A549 (cell line): ENCODE results near the gene ZSWIM5. TPM values are rescaled to one million over a fixed set of nuclear protein-coding genes. Genes with fewer than 3 reads are reported as not detected.

ENCODE experiments used
- ATAC-seq, 2 experiments: fragments of 200-7000 bp in 1 of 2; fragments of >200 bp in 1 of 2; cut with Nextera tagmentation in 1 of 2; cut with Tn5 transposase in 1 of 2; 3 replicates each; pipeline versions ENCODE4 v1.8.0 to v1.9.1; 2018 to 2020; ENCODE audit warnings: mild to moderate bottlenecking in 1 of 2, moderate library complexity in 1 of 2
- CTCF ChIA-PET: fragments of 300-600 bp; sonication (Branson Sonifier 250); formaldehyde crosslinking; extraction: SDS; loops from one replicate; lab custom pipeline; 2021; ENCODE audit warnings: antibody characterized with exemption, inconsistent platforms; lab: Yijun Ruan, JAX
- POLR2A ChIA-PET: fragments of 350-600 bp; formaldehyde crosslinking; extraction: SDS; loops from one replicate; lab custom pipeline; 2021; ENCODE audit warnings: antibody characterized with exemption, inconsistent platforms; lab: Yijun Ruan, JAX
- DNase-seq, 2 experiments: peaks; one replicate each; pipeline versions ENCODE4 v3.0.0 to v3.0.0-alpha.2; 2011 to 2016; ENCODE audit warnings: low read depth in 1 of 2, low spot score in 1 of 2
- FAIRE-seq: peaks from 2 replicates; lab custom pipeline; 2011; peaks lifted over from hg19 to GRCh38; lab: Jason Lieb, UNC
- H3K27ac ChIP-seq, 2 experiments: fragments of >200 bp; sonication (Bioruptor Twin); formaldehyde crosslinking; 3 replicates each; pipeline ENCODE4 v1.5.1; 2016 to 2017
- H3K4me1 ChIP-seq: fragments of >200 bp; sonication (Bioruptor Twin); formaldehyde crosslinking; 3 replicates; pipeline ENCODE4 v1.6.1; 2016
- H3K4me2 ChIP-seq: fragments of >200 bp; sonication (Bioruptor Twin); formaldehyde crosslinking; 3 replicates; pipeline ENCODE4 v1.6.1; 2016
- H3K4me3 ChIP-seq: fragments of >200 bp; sonication (Bioruptor Twin); formaldehyde crosslinking; 3 replicates; pipeline ENCODE4 v1.5.1; 2016
- H3K9me3 ChIP-seq: fragments of >200 bp; sonication (Bioruptor Twin); formaldehyde crosslinking; 3 replicates; pipeline ENCODE4 v1.6.1; 2016
- CHD4 ChIP-seq: fragments of 200-600 bp; sonication (generic); IDR thresholded peaks from 2 replicates; pipeline ENCODE4 v1.6.1; 2016; ENCODE audit warnings: antibody characterized with exemption, mild to moderate bottlenecking, borderline replicate concordance
- E2F6 ChIP-seq: IDR thresholded peaks from 2 replicates; pipeline ENCODE4 v1.6.1; 2012; ENCODE audit warnings: low read depth, borderline replicate concordance
- EP300 ChIP-seq, 2 experiments: fragments of >200 bp; sonication (Bioruptor Twin); formaldehyde crosslinking; IDR thresholded peaks; 2 replicates in 1 of 2; 3 replicates in 1 of 2; pipeline ENCODE4 v1.6.1; 2016 to 2017
- ESRRA ChIP-seq: fragments of 150-350 bp; IDR thresholded peaks from 2 replicates; pipeline ENCODE4 v1.6.1; 2014; ENCODE audit warnings: mild to moderate bottlenecking, low read length, borderline replicate concordance
- HEYL ChIP-seq: fragments of 250-450 bp; sonication (Bioruptor Pico); IDR thresholded peaks from 2 replicates; pipeline ENCODE4 v1.8.0; 2021; ENCODE audit warnings: mild to moderate bottlenecking, moderate library complexity
- HMGXB4 ChIP-seq: fragments of 250-450 bp; sonication (Bioruptor Pico); IDR thresholded peaks from 2 replicates; pipeline ENCODE4 v1.5.0; 2021; ENCODE audit warnings: mild to moderate bottlenecking, moderate library complexity, borderline replicate concordance
- HOXB13 ChIP-seq: fragments of 250-450 bp; sonication (Bioruptor Pico); IDR thresholded peaks from 2 replicates; pipeline ENCODE4 v1.5.0; 2020; ENCODE audit warnings: low read depth, mild to moderate bottlenecking, moderate library complexity
- JUN ChIP-seq, 2 experiments: fragments of >200 bp; sonication (Bioruptor Twin); formaldehyde crosslinking; IDR thresholded peaks; 2 replicates in 1 of 2; 3 replicates in 1 of 2; pipeline ENCODE4 v1.6.1; 2016 to 2017
- KDM1A ChIP-seq: fragments of 200-600 bp; sonication (generic); IDR thresholded peaks from 2 replicates; pipeline ENCODE4 v1.6.1; 2016; ENCODE audit warnings: low read depth, mild to moderate bottlenecking
- KDM5A ChIP-seq: fragments of 200-600 bp; sonication (generic); IDR thresholded peaks from 2 replicates; pipeline ENCODE4 v1.6.1; 2016; ENCODE audit warnings: antibody characterized with exemption, mild to moderate bottlenecking
- NPAS2 ChIP-seq: fragments of 250-450 bp; sonication (Bioruptor Pico); IDR thresholded peaks from 2 replicates; pipeline ENCODE4 v1.8.0; 2022; ENCODE audit warnings: mild to moderate bottlenecking, moderate library complexity, borderline replicate concordance
- PBX3 ChIP-seq: IDR thresholded peaks from 2 replicates; pipeline ENCODE4 v1.6.1; 2012
- RCOR1 ChIP-seq: fragments of 150-350 bp; IDR thresholded peaks from 2 replicates; pipeline ENCODE4 v1.6.1; 2014; ENCODE audit warnings: antibody characterized with exemption, low read length, low read depth
- RFX5 ChIP-seq: fragments of 450-650 bp; IDR thresholded peaks from 2 replicates; pipeline ENCODE4 v1.7.1; 2014; ENCODE audit warnings: antibody characterized with exemption, mild to moderate bottlenecking, moderate library complexity
- TFCP2L1 ChIP-seq: fragments of 250-450 bp; sonication (Bioruptor Pico); IDR thresholded peaks from 2 replicates; pipeline ENCODE4 v1.5.0; 2021; ENCODE audit warnings: mild to moderate bottlenecking
- TP53 ChIP-seq: fragments of 250-450 bp; sonication (Bioruptor Pico); IDR thresholded peaks from 2 replicates; pipeline ENCODE4 v1.5.0; 2021; ENCODE audit warnings: mild to moderate bottlenecking, moderate library complexity
- ZNF302 ChIP-seq: fragments of 250-450 bp; sonication (Bioruptor Pico); IDR thresholded peaks from 2 replicates; pipeline ENCODE4 v1.9.0; 2021; ENCODE audit warnings: inconsistent platforms, mild to moderate bottlenecking, moderate library complexity
- ZSCAN20 ChIP-seq: fragments of 250-450 bp; sonication (Bioruptor Pico); IDR thresholded peaks from 2 replicates; pipeline ENCODE4 v1.8.0; 2022; ENCODE audit warnings: mild to moderate bottlenecking, moderate library complexity
- WGBS: methylation state at CpG from one replicate; pipeline ENCODE4 v1.1.6; 2017; ENCODE audit errors: missing lambda C conversion rate; 5-methylcytosine and 5-hydroxymethylcytosine counted together
- polyA plus RNA-seq, 4 experiments: library from polyadenylated mRNA; depleted of rRNA in 3 of 4; stranded (reverse); fragments of >200 nt; fragmentation: RNase III in 1 of 4; extraction: RNeasy Plus Mini Kit Qiagen cat#74134 plus additional on column Dnase treatment in 1 of 4; gene quantifications; 2 replicates in 3 of 4; 3 replicates in 1 of 4; pipeline ENCODE4 v1.2.3, GENCODE V29; 2011 to 2017
- TF ChIP-seq, protein P1 (sequence below): fragments of 150-350 bp; IDR thresholded peaks from 2 replicates; pipeline ENCODE4 v1.6.1; 2014; ENCODE audit warnings: low read depth, mild to moderate bottlenecking, low read length
- TF ChIP-seq, protein P2 (sequence below): fragments of 200-600 bp; sonication (generic); IDR thresholded peaks from 2 replicates; pipeline ENCODE4 v1.6.1; 2016; ENCODE audit warnings: antibody characterized with exemption, mild to moderate bottlenecking, moderate library complexity
- TF ChIP-seq, protein P3 (sequence below): fragments of >200 bp; sonication (Bioruptor Twin); formaldehyde crosslinking; IDR thresholded peaks from 3 replicates; pipeline ENCODE4 v1.5.1; 2016
- TF ChIP-seq, protein P4 (sequence below): IDR thresholded peaks from 2 replicates; pipeline ENCODE4 v1.6.1; 2012
- TF ChIP-seq, protein P5 (sequence below): fragments of 250-450 bp; sonication (Bioruptor Pico); IDR thresholded peaks from 2 replicates; pipeline ENCODE4 v1.5.0; 2020; ENCODE audit warnings: low read depth, mild to moderate bottlenecking, moderate library complexity

The ZSWIM5 gene
- polyA plus RNA-seq, 2 of the 4 experiments (the other 2 are of a cell fraction): 0.52 to 1.3 TPM

- TF ChIP-seq, protein P1, sequence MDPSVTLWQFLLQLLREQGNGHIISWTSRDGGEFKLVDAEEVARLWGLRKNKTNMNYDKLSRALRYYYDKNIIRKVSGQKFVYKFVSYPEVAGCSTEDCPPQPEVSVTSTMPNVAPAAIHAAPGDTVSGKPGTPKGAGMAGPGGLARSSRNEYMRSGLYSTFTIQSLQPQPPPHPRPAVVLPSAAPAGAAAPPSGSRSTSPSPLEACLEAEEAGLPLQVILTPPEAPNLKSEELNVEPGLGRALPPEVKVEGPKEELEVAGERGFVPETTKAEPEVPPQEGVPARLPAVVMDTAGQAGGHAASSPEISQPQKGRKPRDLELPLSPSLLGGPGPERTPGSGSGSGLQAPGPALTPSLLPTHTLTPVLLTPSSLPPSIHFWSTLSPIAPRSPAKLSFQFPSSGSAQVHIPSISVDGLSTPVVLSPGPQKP: no peak
- TF ChIP-seq JUN (IDR thresholded peaks at IDR 0.05): no peak
- no peak for TF ChIP-seq NPAS2 (CRISPR knock-in tag)
- no peak for TF ChIP-seq HOXB13 (CRISPR knock-in tag)
- no peak for TF ChIP-seq ESRRA
- TF ChIP-seq RCOR1: no peak
- TF ChIP-seq, protein P2, sequence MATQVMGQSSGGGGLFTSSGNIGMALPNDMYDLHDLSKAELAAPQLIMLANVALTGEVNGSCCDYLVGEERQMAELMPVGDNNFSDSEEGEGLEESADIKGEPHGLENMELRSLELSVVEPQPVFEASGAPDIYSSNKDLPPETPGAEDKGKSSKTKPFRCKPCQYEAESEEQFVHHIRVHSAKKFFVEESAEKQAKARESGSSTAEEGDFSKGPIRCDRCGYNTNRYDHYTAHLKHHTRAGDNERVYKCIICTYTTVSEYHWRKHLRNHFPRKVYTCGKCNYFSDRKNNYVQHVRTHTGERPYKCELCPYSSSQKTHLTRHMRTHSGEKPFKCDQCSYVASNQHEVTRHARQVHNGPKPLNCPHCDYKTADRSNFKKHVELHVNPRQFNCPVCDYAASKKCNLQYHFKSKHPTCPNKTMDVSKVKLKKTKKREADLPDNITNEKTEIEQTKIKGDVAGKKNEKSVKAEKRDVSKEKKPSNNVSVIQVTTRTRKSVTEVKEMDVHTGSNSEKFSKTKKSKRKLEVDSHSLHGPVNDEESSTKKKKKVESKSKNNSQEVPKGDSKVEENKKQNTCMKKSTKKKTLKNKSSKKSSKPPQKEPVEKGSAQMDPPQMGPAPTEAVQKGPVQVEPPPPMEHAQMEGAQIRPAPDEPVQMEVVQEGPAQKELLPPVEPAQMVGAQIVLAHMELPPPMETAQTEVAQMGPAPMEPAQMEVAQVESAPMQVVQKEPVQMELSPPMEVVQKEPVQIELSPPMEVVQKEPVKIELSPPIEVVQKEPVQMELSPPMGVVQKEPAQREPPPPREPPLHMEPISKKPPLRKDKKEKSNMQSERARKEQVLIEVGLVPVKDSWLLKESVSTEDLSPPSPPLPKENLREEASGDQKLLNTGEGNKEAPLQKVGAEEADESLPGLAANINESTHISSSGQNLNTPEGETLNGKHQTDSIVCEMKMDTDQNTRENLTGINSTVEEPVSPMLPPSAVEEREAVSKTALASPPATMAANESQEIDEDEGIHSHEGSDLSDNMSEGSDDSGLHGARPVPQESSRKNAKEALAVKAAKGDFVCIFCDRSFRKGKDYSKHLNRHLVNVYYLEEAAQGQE: no peak
These were observed 7.5 kb upstream of the ZSWIM5 start (continued) for GRCh38 chr1:45213892-45214291.

- Histone ChIP-seq H3K9me3 (no peaks in the 10 kb centered on the region), H3K4me3 (no peak overlapping the region), H3K4me1 (peaks cover 7% of the 10 kb centered on the region; the same call in 1 of the 3 replicates), H3K4me2 (no peak overlapping the region), H3K27ac (no peak overlapping the region)
- DNase-seq (no peak), FAIRE-seq (no peak), ATAC-seq (no peak)
- ChIA-PET CTCF (interaction anchor here (1.4 kb wide), 1 partner anchor 92 kb away, joined by 3 read pairs; no protein-coding TSS in a partner anchor), POLR2A (no interaction called here)
- 8% methylated on average over 3 of the region's 3 CpGs for WGBS
- TF ChIP-seq KDM5A (no peak), HMGXB4 (CRISPR knock-in tag) (no peak), EP300 (IDR thresholded peaks at IDR 0.05) (no peak), PBX3 (no peak), KDM1A (no peak), ZSCAN20 (CRISPR knock-in tag) (no peak), TFCP2L1 (no peak), ZNF302 (no peak), TP53 (CRISPR knock-in tag) (no peak), RFX5 (no peak), CHD4 (no peak), HEYL (CRISPR knock-in tag) (no peak), E2F6 (no peak)
- TF ChIP-seq, protein P3, sequence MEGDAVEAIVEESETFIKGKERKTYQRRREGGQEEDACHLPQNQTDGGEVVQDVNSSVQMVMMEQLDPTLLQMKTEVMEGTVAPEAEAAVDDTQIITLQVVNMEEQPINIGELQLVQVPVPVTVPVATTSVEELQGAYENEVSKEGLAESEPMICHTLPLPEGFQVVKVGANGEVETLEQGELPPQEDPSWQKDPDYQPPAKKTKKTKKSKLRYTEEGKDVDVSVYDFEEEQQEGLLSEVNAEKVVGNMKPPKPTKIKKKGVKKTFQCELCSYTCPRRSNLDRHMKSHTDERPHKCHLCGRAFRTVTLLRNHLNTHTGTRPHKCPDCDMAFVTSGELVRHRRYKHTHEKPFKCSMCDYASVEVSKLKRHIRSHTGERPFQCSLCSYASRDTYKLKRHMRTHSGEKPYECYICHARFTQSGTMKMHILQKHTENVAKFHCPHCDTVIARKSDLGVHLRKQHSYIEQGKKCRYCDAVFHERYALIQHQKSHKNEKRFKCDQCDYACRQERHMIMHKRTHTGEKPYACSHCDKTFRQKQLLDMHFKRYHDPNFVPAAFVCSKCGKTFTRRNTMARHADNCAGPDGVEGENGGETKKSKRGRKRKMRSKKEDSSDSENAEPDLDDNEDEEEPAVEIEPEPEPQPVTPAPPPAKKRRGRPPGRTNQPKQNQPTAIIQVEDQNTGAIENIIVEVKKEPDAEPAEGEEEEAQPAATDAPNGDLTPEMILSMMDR: no peak
- TF ChIP-seq, protein P4, sequence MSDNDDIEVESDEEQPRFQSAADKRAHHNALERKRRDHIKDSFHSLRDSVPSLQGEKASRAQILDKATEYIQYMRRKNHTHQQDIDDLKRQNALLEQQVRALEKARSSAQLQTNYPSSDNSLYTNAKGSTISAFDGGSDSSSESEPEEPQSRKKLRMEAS: no peak
- TF ChIP-seq, protein P5, sequence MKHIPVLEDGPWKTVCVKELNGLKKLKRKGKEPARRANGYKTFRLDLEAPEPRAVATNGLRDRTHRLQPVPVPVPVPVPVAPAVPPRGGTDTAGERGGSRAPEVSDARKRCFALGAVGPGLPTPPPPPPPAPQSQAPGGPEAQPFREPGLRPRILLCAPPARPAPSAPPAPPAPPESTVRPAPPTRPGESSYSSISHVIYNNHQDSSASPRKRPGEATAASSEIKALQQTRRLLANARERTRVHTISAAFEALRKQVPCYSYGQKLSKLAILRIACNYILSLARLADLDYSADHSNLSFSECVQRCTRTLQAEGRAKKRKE (CRISPR knock-in tag): no peak
- TF ChIP-seq, protein P2: no peak
These were observed 4.7 kb upstream of the ZSWIM5 start for GRCh38 chr1:45211076-45211475.
